HG03159 (cell line): Measurements from ENCODE around the gene HES3.
"Not testable (repeated sequence)": the region's sequence is repeated elsewhere in the genome, so short reads cannot be mapped to it uniquely, and the experiment has no call there.

ENCODE experiments used
- ATAC-seq: cut with Tn5 transposase; IDR thresholded peaks from one replicate; pipeline ENCODE4 v1.9.1; 2021; ENCODE audit warnings: mild to moderate bottlenecking, moderate library complexity; ENCODE audit not compliant: unreplicated experiment

HES3 gene

DNA sequence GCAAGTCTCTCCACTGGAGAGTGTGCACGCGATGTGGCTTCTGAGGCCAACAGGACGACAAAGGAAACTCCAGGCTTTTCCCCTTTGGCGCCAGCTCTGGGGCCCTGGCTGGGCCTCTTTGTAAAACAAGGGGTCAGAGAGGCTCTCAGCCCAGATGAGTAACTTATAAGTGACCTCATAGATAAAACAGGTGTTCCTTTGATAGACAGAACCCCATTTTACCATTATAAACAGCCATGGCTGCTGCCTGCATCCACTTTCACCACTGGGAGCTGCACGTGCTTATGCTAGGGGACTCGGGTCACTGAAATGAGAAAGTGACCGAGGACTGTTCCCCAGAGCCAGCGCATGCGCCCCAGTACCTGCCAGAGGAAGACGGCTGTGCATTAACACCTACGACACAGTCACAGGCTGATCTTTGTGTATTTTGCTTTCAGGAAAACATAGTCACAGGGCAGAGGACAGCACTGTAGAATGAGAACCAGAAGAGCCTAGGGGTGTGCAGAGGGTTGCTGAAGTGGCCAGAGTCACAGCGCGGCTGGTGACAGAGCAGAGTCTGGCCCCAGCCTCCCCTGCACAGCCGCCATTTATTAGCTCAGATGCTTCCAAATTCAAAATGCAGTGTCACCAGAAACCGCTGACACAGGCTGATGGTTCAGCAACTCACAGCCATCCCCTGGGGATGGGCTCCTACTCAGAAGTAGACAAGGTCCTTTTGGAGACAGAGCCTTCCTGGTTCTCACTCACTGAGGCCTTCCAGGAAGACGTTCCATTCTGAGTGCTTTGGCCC is 25.4 kb upstream of the HES3 start:
- no peak for ATAC-seq

DNA sequence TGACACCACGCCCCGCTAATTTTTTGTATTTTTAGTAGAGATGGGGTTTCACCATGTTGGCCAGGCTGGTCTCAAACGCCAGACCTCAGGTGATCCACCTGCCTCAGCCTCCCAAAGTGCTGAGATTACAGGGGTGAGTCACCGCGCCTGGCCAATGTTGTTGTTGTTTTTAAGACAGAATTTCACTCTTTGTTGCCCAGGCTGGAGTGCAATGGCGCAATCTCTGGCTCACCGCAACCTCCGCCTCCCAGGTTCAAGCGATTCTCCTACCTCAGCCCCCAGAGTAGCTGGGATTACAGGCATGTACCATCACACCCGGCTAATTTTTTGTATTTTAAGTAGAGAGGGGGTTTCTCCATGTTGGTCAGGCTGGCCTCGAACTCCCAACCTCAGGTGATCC is 24.3 kb upstream of the HES3 start:
- not testable (repeated sequence) for ATAC-seq

DNA sequence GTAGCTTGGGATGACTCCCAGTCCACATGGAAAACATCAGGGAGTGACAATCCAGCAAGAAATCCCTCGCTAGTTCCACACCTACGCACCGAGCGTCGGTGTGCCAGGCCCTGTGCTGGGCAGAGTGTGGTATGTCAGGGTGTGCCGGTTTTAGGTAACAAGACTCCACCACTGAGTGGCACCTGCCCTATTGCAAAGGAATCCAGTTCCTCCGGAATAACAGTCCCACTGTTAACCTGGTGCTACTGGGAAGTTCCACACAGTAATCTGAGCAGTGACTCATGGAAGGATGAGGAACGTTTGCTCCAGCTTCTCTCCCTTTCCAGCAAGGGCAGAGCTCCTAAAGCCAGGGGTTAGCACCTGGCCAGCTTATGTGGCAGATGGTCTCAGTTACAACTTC is 23.7 kb upstream of the HES3 start:
- ATAC-seq = no peak

DNA sequence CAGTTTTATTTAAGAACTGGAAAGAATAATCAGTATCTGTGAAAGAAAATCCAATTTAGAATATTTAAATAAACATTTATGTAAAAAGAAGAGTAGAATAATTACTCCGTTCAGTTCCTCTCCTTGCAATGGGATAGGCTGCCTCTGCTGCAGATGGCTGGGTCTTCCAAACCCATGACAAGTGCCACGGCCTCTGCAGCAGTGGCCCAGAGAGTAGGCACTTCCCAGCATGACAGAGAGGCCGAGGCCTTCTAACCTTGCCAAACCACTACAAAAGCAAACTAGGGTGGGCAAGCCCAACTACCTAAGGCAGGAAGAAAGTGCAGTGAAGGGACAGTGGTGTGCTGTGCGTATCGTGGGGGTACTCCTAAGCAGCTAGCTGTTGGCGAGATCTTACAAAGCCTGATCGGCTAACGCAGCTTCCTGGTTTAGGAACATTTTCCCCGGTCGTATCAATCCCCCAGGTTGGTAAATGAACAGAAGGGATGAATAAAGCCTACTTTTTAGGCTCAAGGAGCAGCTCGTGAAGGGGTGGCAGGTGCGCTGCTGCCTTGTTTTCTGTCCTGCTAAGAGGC is 22.7 kb upstream of the HES3 start:
- ATAC-seq = no peak

DNA sequence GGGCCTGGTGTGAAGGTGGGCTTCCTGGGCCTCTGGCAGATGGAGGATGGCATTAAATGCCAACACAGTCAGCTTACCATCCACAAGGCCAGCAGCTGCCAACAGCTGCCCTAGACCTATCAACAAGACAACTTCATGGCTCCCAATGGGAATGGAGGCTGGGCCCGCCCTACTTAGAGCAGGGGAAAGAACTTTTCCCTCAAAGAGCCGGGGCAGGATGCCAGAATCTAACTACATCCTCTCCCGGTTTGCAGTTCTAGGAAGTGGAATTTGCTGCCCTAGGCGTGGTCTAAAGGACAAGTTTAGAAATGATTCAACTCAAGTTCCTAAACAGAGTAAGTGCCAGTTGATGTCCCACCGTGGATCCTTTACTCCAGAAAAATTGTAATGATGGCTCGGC is 21.3 kb upstream of the HES3 start:
- no peak for ATAC-seq

DNA sequence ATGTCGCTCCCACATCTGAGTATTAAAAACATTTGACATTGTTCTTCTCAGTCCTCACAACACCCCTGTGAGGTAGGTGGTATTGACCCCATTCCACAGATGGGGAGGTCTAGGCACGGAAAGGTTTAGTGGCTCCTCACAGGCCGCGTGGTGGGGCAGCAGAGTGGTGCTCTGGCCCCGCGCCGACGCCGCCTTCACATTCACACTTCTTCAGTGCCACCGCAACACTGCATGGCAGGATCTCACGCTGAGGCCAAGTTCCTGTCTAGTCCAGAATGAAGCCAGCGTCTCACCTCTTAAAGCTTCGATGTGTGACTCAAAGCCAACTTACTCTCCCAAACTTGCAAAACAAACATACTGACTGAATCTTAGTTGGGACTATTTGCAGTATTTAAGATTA is 20.4 kb upstream of the HES3 start:
- ATAC-seq = no peak

DNA sequence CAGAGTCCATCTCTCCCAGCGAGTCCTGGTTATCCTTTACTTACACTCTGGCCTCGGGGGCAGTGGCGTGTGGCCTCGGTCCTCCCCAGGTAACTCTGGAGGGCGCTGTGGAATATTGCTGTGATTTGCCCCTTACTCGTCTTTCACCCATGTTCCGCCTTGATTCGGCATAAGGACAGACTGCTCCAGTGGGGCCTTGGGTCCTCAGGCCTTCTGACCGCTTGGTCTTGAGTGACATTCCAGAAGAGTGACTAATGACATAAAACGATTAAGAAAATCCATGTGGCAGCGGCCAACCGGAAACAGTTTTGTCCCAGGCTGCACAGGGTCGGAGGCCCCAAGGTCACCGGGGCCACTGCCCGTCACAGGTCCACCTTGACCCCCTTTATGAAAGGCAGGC is 19.3 kb upstream of the HES3 start:
- ATAC-seq = no peak

DNA sequence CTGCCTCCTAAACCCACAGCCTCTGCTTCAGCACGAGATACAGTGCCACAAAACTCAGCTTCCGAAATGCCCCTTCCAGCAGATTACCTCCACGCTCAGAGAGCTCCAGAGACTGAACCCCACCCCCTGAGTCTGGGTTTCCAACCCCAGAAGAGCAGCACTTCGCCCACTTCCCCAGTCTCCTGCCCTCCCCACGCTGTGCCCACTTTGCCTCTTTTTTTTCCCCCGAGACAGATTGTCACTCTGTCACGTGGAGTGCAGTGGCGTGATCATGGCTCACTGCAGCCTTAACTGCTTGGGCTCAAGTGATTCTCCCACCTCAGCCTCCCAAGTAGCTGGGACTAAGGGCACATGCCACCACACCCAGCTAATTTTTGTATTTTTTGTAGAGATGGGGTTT is 18.3 kb upstream of the HES3 start:
- ATAC-seq = no peak

DNA sequence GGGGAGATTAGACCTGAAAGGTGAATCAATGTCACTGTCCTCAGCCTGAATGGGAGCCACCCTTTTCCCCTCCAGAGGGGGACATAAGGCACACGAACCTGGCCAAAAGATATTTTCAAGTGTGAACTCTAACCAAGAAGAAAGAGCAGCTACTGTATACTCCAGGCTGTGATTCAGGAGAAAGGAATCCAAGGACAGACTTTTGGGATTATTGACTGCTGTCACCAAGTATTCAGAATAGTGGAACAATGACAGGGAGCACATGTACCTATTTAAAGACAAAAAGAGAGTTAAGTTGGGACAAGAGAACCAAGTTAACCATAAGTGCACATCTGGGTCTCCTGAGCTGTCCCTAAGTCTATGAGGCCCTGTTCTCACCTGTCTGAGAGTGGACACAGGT is 10.6 kb upstream of the HES3 start:
- no peak for ATAC-seq

DNA sequence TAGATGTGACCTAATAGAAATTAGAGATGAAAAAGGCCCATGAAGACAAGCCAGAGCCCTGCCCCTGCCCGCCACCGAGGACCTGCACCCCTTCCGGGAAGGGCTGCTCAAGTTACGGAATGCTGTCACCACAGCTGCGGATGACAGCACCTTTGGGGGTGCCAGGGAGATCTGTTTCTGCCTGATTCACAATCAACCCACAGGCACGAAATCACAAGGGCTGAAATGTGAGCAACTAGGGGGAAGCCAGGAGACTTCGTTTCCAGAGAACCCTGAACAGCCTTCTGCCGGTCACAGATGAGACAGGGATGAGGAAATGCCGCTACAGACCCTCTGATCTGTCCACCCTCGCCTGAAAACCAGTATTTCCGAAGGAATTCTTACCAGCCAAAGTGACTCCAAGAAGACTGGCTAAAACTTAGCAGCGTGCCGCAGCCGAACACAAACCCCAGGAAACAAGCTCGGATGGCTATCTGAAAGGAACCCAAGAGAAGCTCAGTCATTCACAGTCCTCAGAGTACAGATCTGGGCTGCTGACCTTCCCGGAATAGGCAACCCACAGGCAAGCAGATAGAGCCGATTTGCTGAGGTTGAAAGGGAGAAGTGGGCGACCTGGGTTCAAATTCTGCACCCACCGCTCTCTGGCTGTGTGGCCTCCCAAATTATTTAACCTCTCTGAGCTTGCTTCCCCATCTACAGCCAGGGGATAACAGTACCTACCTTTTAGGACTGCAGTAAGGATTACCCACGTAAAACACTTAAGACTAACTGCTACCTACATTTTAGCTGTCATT is 9.3 kb upstream of the HES3 start:
- ATAC-seq = peak; percentile 3

DNA sequence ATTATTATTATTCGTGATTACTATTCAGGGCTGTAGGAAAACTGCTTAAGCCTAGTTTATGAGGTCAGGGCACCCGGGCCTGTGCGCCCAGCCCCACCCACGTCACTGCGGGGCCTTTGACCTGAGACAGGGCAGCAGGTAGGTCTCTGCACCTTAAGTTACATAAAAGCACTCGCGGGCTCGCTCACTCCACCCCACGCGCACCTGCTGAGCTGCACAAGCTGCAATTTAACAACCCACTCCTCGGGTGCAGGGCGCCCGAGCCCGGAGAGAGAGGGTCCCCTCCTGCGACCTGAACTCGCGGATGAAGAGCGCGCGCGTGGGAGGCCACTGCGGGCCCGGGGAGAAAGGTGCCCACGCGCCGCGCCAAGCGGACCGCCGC is 8.7 kb upstream of the HES3 start:
- ATAC-seq = peak; percentile 23

DNA sequence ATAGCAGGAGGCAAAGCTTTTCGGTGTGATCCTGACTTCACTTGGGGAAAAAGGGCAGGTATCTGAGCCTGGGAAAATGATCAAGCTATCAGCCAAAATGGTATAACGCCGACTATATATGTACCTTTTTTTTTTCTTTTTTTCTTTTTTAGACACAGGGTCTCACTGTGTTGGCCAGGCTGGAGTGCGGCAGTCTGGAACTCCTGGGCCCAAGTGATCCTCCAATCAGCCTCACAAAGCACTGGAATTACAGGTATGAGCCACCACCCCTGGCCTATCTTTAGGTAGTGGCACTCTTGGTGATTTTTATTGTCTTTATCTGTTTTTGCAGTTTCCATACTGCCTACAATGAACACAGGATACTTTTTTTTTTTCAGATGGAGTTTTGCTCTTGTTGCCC is 6.9 kb upstream of the HES3 start:
- no peak for ATAC-seq

DNA sequence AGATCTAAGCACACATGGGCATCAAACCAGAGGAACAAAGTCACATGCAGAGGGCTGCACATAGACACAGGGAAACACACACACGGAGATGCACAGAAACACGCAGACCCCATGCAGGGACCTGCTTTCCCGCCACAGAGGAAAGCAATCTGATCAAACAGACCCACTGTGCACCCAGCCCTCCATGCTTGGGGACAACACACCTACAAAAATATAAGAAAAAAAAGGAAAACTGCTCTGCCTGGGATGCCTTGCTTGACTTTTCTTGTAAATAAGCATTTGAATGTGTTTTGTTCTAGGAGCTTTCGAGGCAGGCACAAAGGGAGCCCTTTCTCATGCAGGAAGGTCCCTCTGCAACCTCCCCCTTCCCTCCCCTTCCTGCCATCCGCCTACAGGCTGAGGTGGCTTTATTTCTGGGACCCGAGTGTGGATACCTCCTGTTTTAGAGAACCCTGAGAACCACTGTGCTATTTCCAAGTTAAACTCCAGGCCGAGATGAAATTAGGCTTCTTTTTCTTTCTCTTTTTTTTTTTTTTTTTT is 4.7 kb upstream of the HES3 start:
- no peak for ATAC-seq

DNA sequence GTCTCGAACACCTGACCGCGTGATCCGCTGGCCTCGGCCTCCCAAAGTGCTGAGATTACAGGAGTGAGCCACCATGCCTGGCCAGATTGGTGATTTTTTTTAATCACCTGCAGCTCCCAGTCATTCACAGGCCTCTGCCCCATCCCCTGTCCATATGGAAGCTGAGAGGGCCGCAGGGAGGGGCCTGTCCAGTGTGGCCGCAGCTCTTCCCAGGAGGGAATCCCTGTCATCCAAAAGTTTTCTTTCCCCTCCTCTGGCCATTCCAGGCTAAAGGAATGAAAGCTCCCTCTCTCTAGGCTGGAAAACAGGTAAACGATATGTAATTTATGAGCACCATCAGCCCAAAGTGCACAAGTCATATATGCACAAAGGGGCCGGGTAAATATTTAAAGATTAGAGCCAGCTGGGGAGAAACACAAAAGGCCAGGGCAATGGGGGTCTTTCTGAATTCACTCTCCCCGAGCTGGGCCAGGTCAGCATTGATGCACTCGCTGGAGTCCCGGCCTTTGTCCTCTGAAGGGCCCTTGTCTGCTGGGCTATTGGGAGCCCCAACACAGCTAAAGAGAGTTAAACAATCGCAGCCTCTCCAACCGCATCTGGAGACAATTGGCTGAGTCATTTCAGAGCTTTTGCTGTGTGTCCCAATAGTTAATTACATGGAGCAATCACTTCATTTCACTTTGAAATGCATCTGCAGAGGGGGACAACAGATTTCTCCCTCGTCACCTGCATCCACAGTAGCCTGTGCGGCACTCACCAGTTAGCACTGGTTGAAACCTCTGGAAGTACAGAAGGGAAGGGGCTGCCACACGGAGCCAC is 3.8 kb upstream of the HES3 start:
- no peak for ATAC-seq

DNA sequence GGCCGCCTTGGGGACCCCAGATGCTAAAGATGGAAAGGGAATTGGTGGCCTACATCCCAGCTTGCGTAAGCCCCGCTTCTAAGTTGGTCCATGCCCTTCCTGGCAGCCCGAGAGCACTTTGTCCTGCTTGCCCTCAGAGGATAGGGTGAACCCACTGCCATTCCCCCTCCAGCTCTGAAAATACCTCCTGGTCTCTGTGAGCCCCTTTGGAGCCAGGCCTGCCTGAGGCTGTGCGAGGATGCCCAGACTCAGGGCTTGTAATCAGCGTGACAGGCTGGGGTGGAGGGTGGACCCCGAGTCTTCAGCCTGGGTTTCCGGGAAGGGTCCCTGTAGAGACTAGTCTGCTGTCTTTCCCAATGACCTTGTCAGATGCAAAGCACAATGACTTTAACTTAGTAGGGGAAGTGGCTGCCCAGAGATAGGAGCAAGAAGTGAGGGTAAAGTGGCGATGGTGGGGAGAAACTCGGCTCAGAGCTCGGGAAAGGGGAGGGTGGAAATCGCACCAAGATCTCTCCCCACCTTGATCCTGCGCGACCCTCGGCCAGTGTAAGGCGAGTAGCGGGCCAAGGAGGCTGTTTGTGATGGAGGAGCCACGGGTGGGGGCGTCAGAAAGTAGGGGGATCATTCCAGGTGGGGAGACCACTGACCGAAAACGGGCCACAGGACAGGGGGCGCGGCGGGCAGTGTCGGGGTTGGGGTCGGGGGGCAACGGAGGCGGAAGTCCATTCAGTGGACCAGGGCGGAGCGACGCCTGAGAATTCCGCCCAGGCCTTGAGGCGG is 2.7 kb upstream of the HES3 start:
- ATAC-seq = no peak

DNA sequence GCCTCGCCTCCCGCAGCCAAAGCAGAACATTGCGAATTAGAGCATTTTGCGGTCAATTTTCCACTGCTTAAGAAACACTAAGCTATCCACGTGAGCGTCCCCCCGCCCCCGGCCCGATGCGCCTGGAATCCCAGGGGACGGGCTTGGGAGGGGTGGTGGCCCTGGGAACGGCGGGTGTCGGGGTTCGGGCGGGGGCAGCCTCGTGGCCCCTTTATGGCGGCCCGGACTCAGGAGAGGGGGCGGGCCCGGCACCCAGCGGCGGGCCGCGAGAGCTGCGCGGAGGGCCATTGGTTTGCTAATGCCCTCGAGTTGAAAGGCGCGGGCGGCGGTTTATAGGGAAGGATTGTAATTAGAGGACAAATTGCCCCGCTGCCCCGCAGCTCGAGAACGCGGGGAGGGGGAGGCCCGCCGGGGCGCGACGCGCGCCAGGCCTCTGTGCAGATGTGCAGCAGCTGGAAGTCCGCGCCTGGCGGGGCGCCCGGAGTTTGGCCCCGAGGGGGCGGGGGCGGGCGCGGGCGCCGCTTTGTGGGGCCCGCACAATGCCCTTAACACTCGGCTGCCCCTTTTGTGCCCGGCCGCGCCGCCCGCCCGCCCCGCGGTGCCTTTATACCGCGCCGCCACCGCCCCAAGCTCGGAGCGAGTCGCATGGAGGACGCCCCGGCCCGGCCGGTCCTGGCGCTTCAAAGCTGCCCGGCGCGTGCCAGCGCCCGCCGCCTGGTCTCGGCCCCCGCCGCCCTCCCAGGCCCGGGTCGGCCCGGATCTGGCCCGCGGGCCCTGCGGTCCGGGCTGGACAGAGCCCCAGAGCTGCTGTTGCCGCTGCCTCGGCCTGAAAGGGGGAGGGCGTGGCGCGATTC is 1.9 kb upstream of the HES3 start:
- ATAC-seq = no peak

DNA sequence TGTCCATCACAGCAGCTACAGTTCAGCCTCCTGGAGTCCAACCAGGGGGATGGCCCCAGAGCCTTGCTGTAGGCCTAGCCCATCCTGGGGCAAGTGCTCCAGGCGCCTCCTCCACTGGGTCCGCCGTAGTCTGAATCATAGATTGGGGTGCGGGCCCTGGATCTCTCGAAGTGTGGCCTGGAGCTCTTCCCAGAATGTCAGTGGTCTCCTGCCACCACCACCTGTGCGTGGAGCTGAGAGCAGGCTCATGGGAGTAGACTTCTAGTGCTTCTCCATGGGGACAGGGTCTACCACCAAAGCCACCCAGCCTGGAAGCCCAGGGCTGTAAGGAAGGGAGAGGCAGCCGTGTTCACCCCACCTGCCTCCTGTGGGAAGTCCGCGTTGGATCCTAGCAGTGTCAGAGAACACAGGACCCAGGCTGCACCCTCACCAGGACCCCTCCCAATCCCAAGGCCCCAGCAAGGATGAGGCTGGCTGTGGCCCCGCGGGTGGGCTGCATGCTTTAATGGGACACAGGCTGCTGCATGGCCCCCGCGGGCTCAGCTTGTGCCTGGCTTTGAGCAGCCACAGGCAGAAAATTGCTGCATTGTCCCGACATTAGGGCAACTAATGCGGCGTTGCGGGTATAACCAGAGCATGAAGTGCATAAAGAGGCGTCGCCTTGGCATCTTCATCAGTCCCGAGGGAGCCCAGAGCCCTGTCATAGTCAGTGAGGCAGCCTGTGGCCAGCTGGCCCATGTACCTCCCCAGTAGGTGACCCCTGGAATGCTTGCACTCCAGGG is 735 bp upstream of the HES3 start:
- ATAC-seq = no peak

DNA sequence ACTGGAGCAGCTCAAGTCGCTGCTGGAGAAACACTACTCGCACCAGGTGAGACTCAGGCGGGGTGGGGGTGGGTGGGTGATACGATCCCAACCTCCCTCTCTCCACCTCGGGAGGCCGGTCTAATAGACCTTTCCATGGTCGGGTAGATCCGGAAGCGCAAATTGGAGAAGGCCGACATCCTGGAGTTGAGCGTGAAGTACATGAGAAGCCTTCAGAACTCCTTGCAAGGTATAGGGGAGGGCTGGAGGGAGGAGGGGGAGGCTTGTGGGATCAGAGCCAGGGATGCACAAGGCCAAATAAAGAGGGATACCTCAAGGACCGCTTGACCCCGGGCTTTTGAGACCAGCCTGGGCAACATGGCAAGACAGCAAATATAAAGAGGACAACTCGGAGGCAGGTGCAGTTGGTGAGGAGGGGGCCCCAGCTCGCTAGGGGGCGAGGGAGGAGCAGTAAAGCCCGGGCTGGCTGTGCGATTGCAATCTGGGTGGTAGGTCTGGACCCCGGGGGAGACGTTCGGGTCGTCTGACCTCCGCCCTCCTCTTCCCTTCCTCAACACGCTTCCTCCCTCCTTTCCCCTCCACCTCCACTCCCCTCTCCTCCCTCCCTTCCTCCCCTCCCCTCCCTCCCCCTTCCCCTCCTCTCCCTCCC is 546 bp downstream of the HES3 start:
- ATAC-seq = no peak
